ENCODE results near the gene TMEM117. TPM values are rescaled to one million over a fixed set of nuclear protein-coding genes. Genes with fewer than 3 reads are reported as not detected.

The TMEM117 gene
- total RNA-seq, 1 donor from 2014 or later, result 35.3 TPM

- no peaks in the 10 kb centered on the region for H3K36me3 Mint-ChIP-seq
- no peaks in the 10 kb centered on the region for H3K9me3 Mint-ChIP-seq
- H3K4me3 Mint-ChIP-seq, result no peak overlapping the region
- TF ChIP-seq CTCF (IDR thresholded peaks at IDR 0.05; ENCODE audit: unreplicated experiment), result no peak
- H3K27me3 Mint-ChIP-seq (ENCODE audit: low read depth), result no peaks in the 10 kb centered on the region
- no peak for DNase-seq (ENCODE audit: low spot score in 2 of 2, unreplicated experiment in 2 of 2)
- H3K4me1 Mint-ChIP-seq, result peaks cover 10% of the 10 kb centered on the region
- H3K27ac Mint-ChIP-seq, result no peak overlapping the region
These were observed 323.3 kb downstream of the TMEM117 start for GRCh38 chr12:44159216-44159615.

DNA sequence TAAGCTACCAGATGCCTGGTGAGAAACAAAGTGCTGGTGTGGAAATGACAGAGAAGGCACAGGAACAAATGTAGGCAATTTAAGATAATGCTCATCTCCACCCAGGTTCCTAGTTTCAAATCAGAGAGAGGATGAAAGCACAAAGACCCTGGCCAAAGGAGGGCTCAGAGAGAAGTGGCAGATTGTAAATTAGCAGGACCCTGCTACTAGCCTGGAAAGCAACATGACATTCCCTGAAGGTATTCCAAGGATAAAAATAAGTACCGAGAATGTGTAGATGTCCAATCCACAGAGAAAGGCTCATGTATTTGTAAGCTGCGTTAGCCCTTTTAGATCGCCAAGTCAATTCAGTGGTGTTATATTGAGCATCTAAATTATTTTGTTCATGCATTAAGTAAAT lies 324.0 kb downstream of the TMEM117 start:
- Mint-ChIP-seq H3K9me3 (no peaks in the 10 kb centered on the region), H3K4me3 (no peak overlapping the region), H3K36me3 (no peaks in the 10 kb centered on the region), H3K27ac (no peak overlapping the region), H3K27me3 (ENCODE audit: low read depth) (no peaks in the 10 kb centered on the region), H3K4me1 (peaks cover 8% of the 10 kb centered on the region)
- DNase-seq (ENCODE audit: low spot score in 2 of 2, unreplicated experiment in 2 of 2), result no peak
- no peak for TF ChIP-seq CTCF (IDR thresholded peaks at IDR 0.05; ENCODE audit: unreplicated experiment)

- H3K9me3 Mint-ChIP-seq, result no peaks in the 10 kb centered on the region
- no peak overlapping the region for H3K27ac Mint-ChIP-seq
- no peak for DNase-seq (ENCODE audit: low spot score in 2 of 2, unreplicated experiment in 2 of 2)
- no peaks in the 10 kb centered on the region for H3K36me3 Mint-ChIP-seq
- no peaks in the 10 kb centered on the region for H3K4me1 Mint-ChIP-seq
- no peak overlapping the region for H3K4me3 Mint-ChIP-seq
- TF ChIP-seq CTCF (IDR thresholded peaks at IDR 0.05; ENCODE audit: unreplicated experiment), result no peak
- H3K27me3 Mint-ChIP-seq (ENCODE audit: low read depth), result no peaks in the 10 kb centered on the region
These were observed 327.1 kb downstream of the TMEM117 start for GRCh38 chr12:44162961-44163360.

DNA sequence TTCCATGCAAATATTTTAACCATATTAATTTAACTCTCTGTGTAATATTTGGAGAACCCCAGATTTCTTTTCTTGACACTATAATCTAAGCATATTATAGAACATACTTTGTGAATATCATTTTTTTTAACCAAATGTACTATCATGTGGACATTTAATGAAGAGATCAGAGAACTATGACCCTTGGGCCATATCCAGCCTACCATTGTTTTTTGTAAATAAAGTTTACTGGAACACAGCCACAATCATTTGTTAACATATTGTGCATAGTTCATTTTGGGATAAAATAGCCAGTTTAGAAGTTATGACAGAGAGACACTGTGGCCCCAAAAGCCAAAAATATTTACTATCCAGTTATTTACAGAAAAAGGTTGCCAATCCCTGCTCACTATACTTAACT lies 338.2 kb downstream of the TMEM117 start:
- DNase-seq (ENCODE audit: low spot score in 2 of 2, unreplicated experiment in 2 of 2), result no peak
- H3K27ac Mint-ChIP-seq, result no peak overlapping the region
- H3K27me3 Mint-ChIP-seq (ENCODE audit: low read depth), result no peaks in the 10 kb centered on the region
- TF ChIP-seq CTCF (IDR thresholded peaks at IDR 0.05; ENCODE audit: unreplicated experiment), result no peak
- H3K9me3 Mint-ChIP-seq, result peaks cover 9% of the 10 kb centered on the region
- no peaks in the 10 kb centered on the region for H3K4me1 Mint-ChIP-seq
- peaks cover 6% of the 10 kb centered on the region for H3K36me3 Mint-ChIP-seq
- no peak overlapping the region for H3K4me3 Mint-ChIP-seq

- no peak for TF ChIP-seq CTCF (IDR thresholded peaks at IDR 0.05; ENCODE audit: unreplicated experiment)
- no peaks in the 10 kb centered on the region for H3K27me3 Mint-ChIP-seq (ENCODE audit: low read depth)
- H3K9me3 Mint-ChIP-seq, result no peaks in the 10 kb centered on the region
- no peaks in the 10 kb centered on the region for H3K4me1 Mint-ChIP-seq
- H3K36me3 Mint-ChIP-seq, result peaks cover 5% of the 10 kb centered on the region
- no peak overlapping the region for H3K27ac Mint-ChIP-seq
- no peak for DNase-seq (ENCODE audit: low spot score in 2 of 2, unreplicated experiment in 2 of 2)
- H3K4me3 Mint-ChIP-seq, result no peak overlapping the region
These were observed 348.8 kb downstream of the TMEM117 start for GRCh38 chr12:44184499-44185206.
